MM.1S (cell line): Measurements from ENCODE around the gene S100A7.

Source experiments
- CTCF ChIP-seq: fragments of 300-600 bp; sonication (generic); IDR thresholded peaks from 2 replicates; pipeline ENCODE4 v1.5.1; 2016; ENCODE audit warnings: antibody characterized with exemption, low read length, mixed read lengths
- EZH2 ChIP-seq: fragments of 300-600 bp; sonication (generic); optimal IDR thresholded peaks from 2 replicates; pipeline ENCODE3; 2017; ENCODE audit warnings: low read depth, mild to moderate bottlenecking, antibody characterized with exemption, low read length, mixed read lengths
- EZH2phosphoT487 ChIP-seq: fragments of 300-600 bp; sonication (generic); IDR thresholded peaks from 2 replicates; pipeline ENCODE4 v1.6.1; 2018; ENCODE audit warnings: antibody characterized with exemption, low read length

GRCh38 chr1:153494976-153495535, 34.6 kb upstream of the S100A7 start:
- TF ChIP-seq EZH2phosphoT487 (no peak), EZH2 (no peak), CTCF (peak; percentile 98)
